T1000 (cell line): ENCODE measurements around the gene MAML3.

Experiments
- DNase-seq: peaks from one replicate; lab custom pipeline; 2025; ENCODE audit warnings: mixed read lengths; lab: John Stamatoyannopoulos, UW

Gene MAML3

GRCh38 chr4:140156529-140157171 is 2.7 kb upstream of the MAML3 start:
- DNase-seq, result no peak

GRCh38 chr4:140154572-140154891 is 548 bp upstream of the MAML3 start:
- DNase-seq, result no peak

- DNase-seq, result no peak
Observed at GRCh38 chr4:140153419-140153717, 616 bp downstream of the MAML3 start.

- peak; percentile 16 for DNase-seq
Observed at GRCh38 chr4:140152751-140153418, 1.1 kb downstream of the MAML3 start.

GRCh38 chr4:140152013-140152703 is 1.8 kb downstream of the MAML3 start:
- DNase-seq, result no peak

- DNase-seq, result peak; percentile 46
Observed at GRCh38 chr4:140151699-140152012, 2.3 kb downstream of the MAML3 start.

- peak; percentile 75 for DNase-seq
Observed at GRCh38 chr4:140150886-140151698, 2.9 kb downstream of the MAML3 start.

- DNase-seq, result no peak
Observed at GRCh38 chr4:140150636-140150885, 3.4 kb downstream of the MAML3 start.

GRCh38 chr4:140149846-140150635 is 3.9 kb downstream of the MAML3 start:
- no peak for DNase-seq

GRCh38 chr4:140144050-140144449 is 9.9 kb downstream of the MAML3 start:
- no peak for DNase-seq

- no peak for DNase-seq
Observed at GRCh38 chr4:140141210-140141835, 12.7 kb downstream of the MAML3 start.

GRCh38 chr4:140140566-140140965 is 13.4 kb downstream of the MAML3 start:
- DNase-seq, result no peak

- no peak for DNase-seq
Observed at GRCh38 chr4:140138428-140138827, 15.6 kb downstream of the MAML3 start.

GRCh38 chr4:140137671-140138070 is 16.3 kb downstream of the MAML3 start:
- DNase-seq, result no peak

GRCh38 chr4:140136509-140136908 is 17.5 kb downstream of the MAML3 start:
- no peak for DNase-seq

- no peak for DNase-seq
Observed at GRCh38 chr4:140135529-140136088, 18.4 kb downstream of the MAML3 start.

- no peak for DNase-seq
Observed at GRCh38 chr4:140134746-140135425, 19.1 kb downstream of the MAML3 start.

- DNase-seq, result no peak
Observed at GRCh38 chr4:140133576-140133975, 20.4 kb downstream of the MAML3 start.

GRCh38 chr4:140131675-140132229 is 22.2 kb downstream of the MAML3 start:
- no peak for DNase-seq

GRCh38 chr4:140130677-140131076 is 23.3 kb downstream of the MAML3 start:
- DNase-seq, result peak; percentile 12

- no peak for DNase-seq
Observed at GRCh38 chr4:140127422-140127821, 26.6 kb downstream of the MAML3 start.
